GM21390 (cell line): Measurements from ENCODE around the gene BHLHA15.

Source experiments
- ATAC-seq: cut with Tn5 transposase; IDR thresholded peaks from one replicate; pipeline ENCODE4 v1.9.1; 2021; ENCODE audit not compliant: unreplicated experiment

Gene BHLHA15

GRCh38 chr7:98211221-98211675, at the start of gene BHLHA15:
Gene BHLHA15, plus strand, starts transcription at chr7:98211439. Its CDS starts 871 bp downstream, at chr7:98212310.
- ATAC-seq = no peak

- no peak for ATAC-seq
These were observed 48.5 kb upstream of the BHLHA15 start for GRCh38 chr7:98162758-98163157.

GRCh38 chr7:98163269-98163668, 48.0 kb upstream of the BHLHA15 start:
- no peak for ATAC-seq

GRCh38 chr7:98163704-98164494, 47.3 kb upstream of the BHLHA15 start:
- ATAC-seq = no peak

GRCh38 chr7:98165827-98166667, 45.2 kb upstream of the BHLHA15 start:
- no peak for ATAC-seq

GRCh38 chr7:98166668-98166970, 44.6 kb upstream of the BHLHA15 start:
- no peak for ATAC-seq

- no peak for ATAC-seq
These were observed 43.6 kb upstream of the BHLHA15 start for GRCh38 chr7:98167653-98168052.

GRCh38 chr7:98168181-98168903, 42.9 kb upstream of the BHLHA15 start:
- ATAC-seq = no peak

GRCh38 chr7:98168904-98169621, 42.2 kb upstream of the BHLHA15 start:
- no peak for ATAC-seq

- ATAC-seq = no peak
These were observed 40.3 kb upstream of the BHLHA15 start for GRCh38 chr7:98170966-98171365.

GRCh38 chr7:98171449-98171848, 39.8 kb upstream of the BHLHA15 start:
- ATAC-seq = no peak

- no peak for ATAC-seq
These were observed 36.6 kb upstream of the BHLHA15 start for GRCh38 chr7:98174334-98175259.

GRCh38 chr7:98175260-98175940, 35.8 kb upstream of the BHLHA15 start:
- ATAC-seq = no peak

GRCh38 chr7:98177553-98177952, 33.7 kb upstream of the BHLHA15 start:
- ATAC-seq = no peak

GRCh38 chr7:98178321-98178720, 32.9 kb upstream of the BHLHA15 start:
- no peak for ATAC-seq

GRCh38 chr7:98178762-98179490, 32.3 kb upstream of the BHLHA15 start:
- ATAC-seq = no peak

- ATAC-seq = no peak
These were observed 30.5 kb upstream of the BHLHA15 start for GRCh38 chr7:98180751-98181150.

GRCh38 chr7:98185101-98185500, 26.1 kb upstream of the BHLHA15 start:
- ATAC-seq = no peak
